ENCODE measurements around the gene GLE1. TPM values are rescaled to one million over a fixed set of nuclear protein-coding genes. Genes with fewer than 3 reads are reported as not detected.

Gene GLE1
- total and polyA plus RNA-seq, 2 donors (not counting 1 experiment from before 2014, with no cell fraction given), result 14.7 to 23.6 TPM

GRCh38 chr9:128459011-128459410 lies 45.5 kb upstream of the GLE1 start:
- H3K4me1 ChIP-seq (ENCODE audit: control insufficient read depth, extremely low read depth, insufficient read depth, low read length), result peaks cover 9% of the 10 kb centered on the region
- no peak overlapping the region for H2AFZ ChIP-seq (ENCODE audit: low read length)
- DNase-seq (ENCODE audit: low read depth in 2 of 2), result no peak
- H3K27ac ChIP-seq (ENCODE audit: insufficient read depth, low read length), result no peak overlapping the region
- H3K79me2 ChIP-seq (ENCODE audit: control insufficient read depth, insufficient read depth, low read length), result peaks cover 8% of the 10 kb centered on the region
- H3K4me3 ChIP-seq (replicated peaks in 1 of 4; ENCODE audit: control extremely low read depth in 1 of 4, insufficient read depth in 1 of 4, low read depth in 3 of 4, low read length in 4 of 4), result no peak overlapping the region
- no peak overlapping the region for H3K4me2 ChIP-seq (ENCODE audit: extremely low read depth, insufficient read depth, low read length)
- no peaks in the 10 kb centered on the region for H3K27me3 ChIP-seq (ENCODE audit: control insufficient read depth, insufficient read depth, low read length)
- H3K9me3 ChIP-seq (ENCODE audit: control insufficient read depth, insufficient read depth, low read depth, low read length), result no peaks in the 10 kb centered on the region
- H4K20me1 ChIP-seq (ENCODE audit: control insufficient read depth, extremely low read depth, insufficient read depth, low read length), result no peaks in the 10 kb centered on the region
- TF ChIP-seq CTCF (conservative IDR thresholded peaks at IDR 0.05 in 1 of 2, IDR thresholded peaks at IDR 0.05 in 1 of 2; ENCODE audit: low read depth in 1 of 2, low read length in 2 of 2), result no peak
- peaks cover 6% of the 10 kb centered on the region for H3K36me3 ChIP-seq (ENCODE audit: control insufficient read depth, insufficient read depth, low read length)
- no peak overlapping the region for H3K9ac ChIP-seq (ENCODE audit: insufficient read depth, low read length)

DNA sequence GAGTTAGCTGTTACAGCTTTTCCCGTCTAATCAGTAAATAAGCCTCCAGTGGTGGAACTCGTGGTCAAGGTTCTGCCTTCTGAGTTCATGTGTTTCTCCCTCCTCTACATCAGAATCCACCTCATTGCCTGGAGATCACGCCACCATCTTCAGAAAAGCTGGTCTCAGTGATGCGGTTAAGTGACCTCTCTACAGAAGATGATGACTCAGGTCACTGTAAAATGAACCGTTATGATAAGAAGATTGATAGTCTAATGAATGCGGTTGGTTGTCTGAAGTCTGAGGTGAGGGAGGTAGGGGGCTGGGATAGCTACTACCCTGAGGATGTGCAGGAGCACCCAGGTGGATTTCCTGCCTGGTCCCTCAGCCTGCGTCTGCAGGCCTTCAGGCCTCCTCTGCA lies 35.4 kb upstream of the GLE1 start:
- Histone ChIP-seq H3K27ac (ENCODE audit: insufficient read depth, low read length) (no peak overlapping the region), H3K79me2 (ENCODE audit: control insufficient read depth, insufficient read depth, low read length) (no peaks in the 10 kb centered on the region), H3K4me2 (ENCODE audit: extremely low read depth, insufficient read depth, low read length) (no peak overlapping the region), H3K9ac (ENCODE audit: insufficient read depth, low read length) (no peak overlapping the region), H2AFZ (ENCODE audit: low read length) (no peak overlapping the region), H3K9me3 (ENCODE audit: control insufficient read depth, insufficient read depth, low read depth, low read length) (no peaks in the 10 kb centered on the region), H3K27me3 (ENCODE audit: control insufficient read depth, insufficient read depth, low read length) (no peaks in the 10 kb centered on the region), H3K4me1 (ENCODE audit: control insufficient read depth, extremely low read depth, insufficient read depth, low read length) (no peaks in the 10 kb centered on the region), H3K36me3 (ENCODE audit: control insufficient read depth, insufficient read depth, low read length) (peaks cover 8% of the 10 kb centered on the region), H4K20me1 (ENCODE audit: control insufficient read depth, extremely low read depth, insufficient read depth, low read length) (no peaks in the 10 kb centered on the region), H3K4me3 (replicated peaks in 1 of 4; ENCODE audit: control extremely low read depth in 1 of 4, insufficient read depth in 1 of 4, low read depth in 3 of 4, low read length in 4 of 4) (no peak overlapping the region)
- DNase-seq (ENCODE audit: low read depth in 2 of 2), result no peak
- TF ChIP-seq CTCF (conservative IDR thresholded peaks at IDR 0.05 in 1 of 2, IDR thresholded peaks at IDR 0.05 in 1 of 2; ENCODE audit: low read depth in 1 of 2, low read length in 2 of 2) (no peak), EZH2 (IDR thresholded peaks at IDR 0.05; ENCODE audit: low read length, missing control alignments) (no peak)

DNA sequence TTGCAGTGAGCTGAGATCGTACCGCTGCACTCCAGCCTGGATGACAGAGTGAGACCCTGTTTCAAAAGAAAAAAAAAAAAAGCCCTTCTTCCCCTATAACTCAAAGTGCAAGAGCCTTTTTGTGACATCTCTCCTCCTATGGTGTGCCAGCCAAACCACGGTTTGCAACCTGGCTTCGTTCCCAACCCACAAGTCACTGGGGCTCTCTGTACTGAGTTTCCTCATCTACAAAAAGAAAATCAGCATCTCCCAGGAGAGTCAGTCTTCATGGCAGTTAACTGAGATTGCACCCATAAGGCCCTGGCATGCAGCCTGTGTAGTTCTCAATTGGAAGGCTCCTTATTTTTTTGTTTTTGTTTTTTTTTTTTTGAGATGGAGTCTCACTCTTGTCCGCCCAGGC lies 34.0 kb upstream of the GLE1 start:
- H3K36me3 ChIP-seq (ENCODE audit: control insufficient read depth, insufficient read depth, low read length), result peaks cover 6% of the 10 kb centered on the region
- no peak overlapping the region for H2AFZ ChIP-seq (ENCODE audit: low read length)
- DNase-seq (ENCODE audit: low read depth in 2 of 2), result peak; percentile 54 to 70
- TF ChIP-seq CTCF (conservative IDR thresholded peaks at IDR 0.05 in 1 of 2, IDR thresholded peaks at IDR 0.05 in 1 of 2; ENCODE audit: low read depth in 1 of 2, low read length in 2 of 2), result no peak
- no peak for TF ChIP-seq EZH2 (IDR thresholded peaks at IDR 0.05; ENCODE audit: low read length, missing control alignments)
- no peaks in the 10 kb centered on the region for H4K20me1 ChIP-seq (ENCODE audit: control insufficient read depth, extremely low read depth, insufficient read depth, low read length)
- no peaks in the 10 kb centered on the region for H3K4me1 ChIP-seq (ENCODE audit: control insufficient read depth, extremely low read depth, insufficient read depth, low read length)
- no peak overlapping the region for H3K27ac ChIP-seq (ENCODE audit: insufficient read depth, low read length)
- H3K79me2 ChIP-seq (ENCODE audit: control insufficient read depth, insufficient read depth, low read length), result no peaks in the 10 kb centered on the region
- H3K4me2 ChIP-seq (ENCODE audit: extremely low read depth, insufficient read depth, low read length), result no peak overlapping the region
- no peak overlapping the region for H3K9ac ChIP-seq (ENCODE audit: insufficient read depth, low read length)
- H3K4me3 ChIP-seq (replicated peaks in 1 of 4; ENCODE audit: control extremely low read depth in 1 of 4, insufficient read depth in 1 of 4, low read depth in 3 of 4, low read length in 4 of 4), result no peak overlapping the region
- H3K27me3 ChIP-seq (ENCODE audit: control insufficient read depth, insufficient read depth, low read length), result no peaks in the 10 kb centered on the region
- H3K9me3 ChIP-seq (ENCODE audit: control insufficient read depth, insufficient read depth, low read depth, low read length), result no peaks in the 10 kb centered on the region
